Vagina (tissue), 2 donors: ENCODE measurements around the gene C1orf116. TPM values are rescaled to one million over a fixed set of nuclear protein-coding genes. Genes with fewer than 3 reads are reported as not detected.

Experiments
- DNase-seq, 2 donors: peaks; one replicate each; pipeline ENCODE4 v3.0.0-alpha.2; 2017; ENCODE audit errors: extremely low spot score in 2 of 2
- H3K27ac ChIP-seq: fragments of 200-600 bp; sonication (generic); one replicate; pipeline ENCODE4 v1.5.1; 2019
- H3K27me3 ChIP-seq: fragments of 200-600 bp; sonication (generic); one replicate; pipeline ENCODE4 v1.5.1; 2019
- H3K36me3 ChIP-seq, 2 donors: fragments of 200-600 bp; sonication (generic); one replicate each; pipeline ENCODE4 v1.5.1; 2017 to 2019
- H3K4me1 ChIP-seq: fragments of 200-600 bp; sonication (generic); one replicate; pipeline ENCODE4 v1.5.1; 2019
- H3K4me3 ChIP-seq, 2 donors: fragments of 200-600 bp; sonication (generic); 1 replicate in 1 of 2; 2 replicates in 1 of 2; pipeline ENCODE4 v1.5.1; 2016 to 2019
- H3K9me3 ChIP-seq: fragments of 200-600 bp; sonication (generic); one replicate; pipeline ENCODE4 v1.5.1; 2019
- CTCF ChIP-seq, 3 experiments: fragments of 450-650 bp in 2 of 3; fragments of 200-600 bp in 1 of 3; sonication (generic) in 1 of 3; IDR thresholded peaks; one replicate each; pipeline ENCODE4 v1.5.1; 2017 to 2019; ENCODE audit warnings: antibody characterized with exemption in 3 of 3, mild to moderate bottlenecking in 2 of 3, moderate library complexity in 2 of 3
- POLR2A ChIP-seq, 2 donors: fragments of 450-650 bp; IDR thresholded peaks; one replicate each; pipeline ENCODE4 v1.6.1; 2017; ENCODE audit warnings: antibody characterized with exemption in 2 of 2, mild to moderate bottlenecking in 2 of 2, moderate library complexity in 2 of 2
- POLR2AphosphoS5 ChIP-seq, 2 donors: sonication (generic); formaldehyde crosslinking; IDR thresholded peaks; one replicate each; pipeline ENCODE4 v1.9.0; 2017; ENCODE audit warnings: antibody characterized with exemption in 2 of 2, mild to moderate bottlenecking in 2 of 2, low read depth in 1 of 2; ENCODE audit not compliant: insufficient read depth in 1 of 2
- intact Hi-C: fragments of 100-400 bp; cut with DNase I; formaldehyde crosslinking; loops from one replicate; pipeline ENCODE4 v1.15.1; 2023
- total RNA-seq: library from RNA; depleted of rRNA; stranded (reverse); fragments of >200 nt; gene quantifications from one replicate; pipeline ENCODE4 v1.2.3, GENCODE V29; 2016

The C1orf116 gene
- total RNA-seq, 1 donor from 2014 or later: 11.8 TPM

DNA sequence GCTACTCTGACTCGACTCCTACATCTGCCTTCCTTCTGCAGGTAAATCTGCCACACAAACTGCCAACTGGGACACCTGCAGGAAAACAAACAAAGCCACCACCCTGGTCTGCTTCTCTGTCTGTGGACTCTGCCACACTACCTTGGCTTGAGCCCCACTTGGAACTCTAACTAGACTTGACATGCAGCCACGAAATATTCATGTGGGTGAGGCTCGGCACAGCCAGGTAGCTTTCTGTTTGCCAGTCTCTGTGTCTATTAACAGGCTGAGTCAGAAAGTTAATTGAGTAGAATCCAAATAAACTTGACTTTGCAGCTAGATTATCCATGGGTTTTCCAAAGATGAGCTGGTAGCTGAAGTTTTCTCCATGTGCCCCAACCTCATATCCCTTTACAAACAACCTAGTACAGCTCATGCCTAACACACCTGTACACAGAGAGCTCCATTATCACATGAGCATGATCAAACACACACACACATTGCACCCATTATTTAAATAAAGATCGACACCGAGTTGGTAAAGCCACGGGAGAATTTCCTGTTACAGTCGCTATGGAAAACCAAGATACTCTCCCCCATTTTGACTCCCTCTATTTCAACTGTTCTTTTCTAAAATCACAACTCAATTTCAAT is 808 bp downstream of the C1orf116 start:
- Histone ChIP-seq H3K4me1 (peaks cover 4% of the 10 kb centered on the region), H3K4me3 (peak overlapping the region in 1 of 2 donors; percentile 38), H3K9me3 (no peaks in the 10 kb centered on the region), H3K36me3 (no peaks in the 10 kb centered on the region), H3K27me3 (no peaks in the 10 kb centered on the region), H3K27ac (peak overlapping the region; percentile 64)
- DNase-seq: no peak
- intact Hi-C loops: no loop called here
- TF ChIP-seq POLR2A (IDR thresholded peaks at IDR 0.05) (no peak), POLR2AphosphoS5 (IDR thresholded peaks at IDR 0.05; ENCODE audit: insufficient read depth in 1 of 2, low read depth in 1 of 2) (peak in 1 of 2 donors; percentile 65), CTCF (IDR thresholded peaks at IDR 0.05) (no peak)

GRCh38 chr1:207031016-207031415 is 1.5 kb downstream of the C1orf116 start:
- peak overlapping the region in 1 of 2 donors; percentile 38 for H3K4me3 ChIP-seq
- H3K4me1 ChIP-seq: peaks cover 11% of the 10 kb centered on the region
- H3K9me3 ChIP-seq: no peaks in the 10 kb centered on the region
- DNase-seq: no peak
- H3K36me3 ChIP-seq: no peaks in the 10 kb centered on the region
- no peak for TF ChIP-seq POLR2AphosphoS5 (IDR thresholded peaks at IDR 0.05; ENCODE audit: insufficient read depth in 1 of 2, low read depth in 1 of 2)
- TF ChIP-seq CTCF (IDR thresholded peaks at IDR 0.05): no peak
- no peak for TF ChIP-seq POLR2A (IDR thresholded peaks at IDR 0.05)
- intact Hi-C loops: no loop called here
- H3K27me3 ChIP-seq: no peaks in the 10 kb centered on the region
- H3K27ac ChIP-seq: peak overlapping the region; percentile 64

GRCh38 chr1:207030522-207031009 is 2.0 kb downstream of the C1orf116 start:
- peaks cover 16% of the 10 kb centered on the region for H3K4me1 ChIP-seq

DNA sequence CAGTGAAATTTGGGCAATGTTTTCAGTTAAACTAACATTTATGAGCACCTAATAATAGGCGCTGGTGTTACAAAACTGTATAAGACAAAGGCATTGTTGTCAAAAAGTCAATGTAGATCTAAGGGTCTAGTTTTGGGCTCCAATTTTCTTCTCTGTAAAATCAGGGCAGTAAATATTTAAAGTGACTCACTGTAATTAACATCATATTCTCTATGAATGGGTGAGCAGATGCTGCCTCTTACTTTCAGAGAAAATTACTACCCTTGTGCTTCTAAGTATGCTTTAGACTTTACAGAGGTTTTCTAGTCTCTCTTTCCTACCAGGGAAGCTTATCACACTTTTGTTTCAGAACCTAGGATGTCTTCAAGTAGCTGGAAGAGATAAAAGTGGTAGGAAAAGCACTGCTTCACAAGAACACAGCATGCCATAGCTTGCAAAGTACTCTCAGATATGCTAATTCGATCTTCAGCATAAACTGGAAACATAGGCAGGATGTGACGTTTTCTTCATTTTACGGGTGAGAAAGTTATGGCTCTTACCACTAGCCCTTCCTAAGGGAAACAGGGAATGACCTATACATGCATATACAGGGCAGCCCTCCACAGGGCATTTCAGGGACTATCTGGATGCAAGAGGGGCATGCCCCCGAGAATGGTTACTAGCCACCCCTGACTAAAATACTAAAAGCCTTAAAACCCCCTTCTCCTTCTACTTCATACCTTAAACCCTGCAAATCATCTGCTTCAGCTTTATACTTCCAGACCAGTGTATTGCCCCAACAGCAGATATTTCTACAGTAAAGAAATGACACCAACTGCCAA is 2.6 kb downstream of the C1orf116 start:
- intact Hi-C loops: no loop called here
- peak overlapping the region; percentile 64 for H3K27ac ChIP-seq
- no peak for TF ChIP-seq POLR2A (IDR thresholded peaks at IDR 0.05)
- no peak for TF ChIP-seq CTCF (IDR thresholded peaks at IDR 0.05)
- TF ChIP-seq POLR2AphosphoS5 (IDR thresholded peaks at IDR 0.05; ENCODE audit: insufficient read depth in 1 of 2, low read depth in 1 of 2): no peak

More at GRCh38 chr1:207030522-207031009, 2.0 kb downstream of the C1orf116 start:
- Histone ChIP-seq H3K27me3 (no peaks in the 10 kb centered on the region), H3K36me3 (no peaks in the 10 kb centered on the region), H3K27ac (peak overlapping the region; percentile 64), H3K9me3 (no peaks in the 10 kb centered on the region), H3K4me3 (peak overlapping the region in 1 of 2 donors; percentile 38)
- DNase-seq: no peak
- TF ChIP-seq CTCF (IDR thresholded peaks at IDR 0.05) (no peak), POLR2AphosphoS5 (IDR thresholded peaks at IDR 0.05; ENCODE audit: insufficient read depth in 1 of 2, low read depth in 1 of 2) (no peak), POLR2A (IDR thresholded peaks at IDR 0.05) (no peak)
- intact Hi-C loops: no loop called here

More for the DNA sequence above, 2.6 kb downstream of the C1orf116 start:
- H3K9me3 ChIP-seq: no peaks in the 10 kb centered on the region
- peaks cover 22% of the 10 kb centered on the region for H3K4me1 ChIP-seq
- no peaks in the 10 kb centered on the region for H3K27me3 ChIP-seq
- no peaks in the 10 kb centered on the region for H3K36me3 ChIP-seq
- peak overlapping the region in 1 of 2 donors; percentile 38 for H3K4me3 ChIP-seq
- DNase-seq: no peak
